Right atrium auricular region (tissue), 2 donors: ENCODE data around the gene RINL. TPM values are rescaled to one million over a fixed set of nuclear protein-coding genes. Genes with fewer than 3 reads are reported as not detected.

ENCODE experiments used
- DNase-seq: peaks from one replicate; pipeline ENCODE4 v3.0.0-alpha.2; 2019; ENCODE audit warnings: low spot score
- H3K27ac ChIP-seq, 2 donors: fragments of 200-600 bp; sonication (generic); 1 replicate in 1 of 2; 2 replicates in 1 of 2; pipeline ENCODE4 v1.5.1; 2016 to 2019
- H3K27me3 ChIP-seq, 2 donors: fragments of 200-600 bp; sonication (generic); one replicate each; pipeline versions ENCODE4 v1.5.1 to v1.6.0; 2017 to 2019
- H3K36me3 ChIP-seq: fragments of 200-600 bp; sonication (generic); one replicate; pipeline ENCODE4 v1.5.1; 2016
- H3K4me1 ChIP-seq, 2 donors: fragments of 200-600 bp; sonication (generic); one replicate each; pipeline versions ENCODE4 v1.5.1 to v1.6.0; 2017 to 2019
- H3K4me3 ChIP-seq, 2 donors: fragments of 200-600 bp; sonication (generic); 1 replicate in 1 of 2; 2 replicates in 1 of 2; pipeline ENCODE4 v1.5.1; 2017 to 2019; ENCODE audit warnings: mild to moderate bottlenecking in 1 of 2, moderate library complexity in 1 of 2
- H3K9me3 ChIP-seq, 2 donors: fragments of 200-600 bp; sonication (generic); one replicate each; pipeline ENCODE4 v1.5.1; 2019
- CTCF ChIP-seq, 2 donors: fragments of 200-600 bp; sonication (generic); IDR thresholded peaks; one replicate each; pipeline ENCODE4 v1.5.1; 2019; ENCODE audit warnings: antibody characterized with exemption in 2 of 2
- total RNA-seq, 2 donors: library from RNA; depleted of rRNA; stranded (reverse); fragments of >200 nt; gene quantifications; one replicate each; pipeline ENCODE4 v1.1.0, GENCODE V29; 2016

The RINL gene
- total RNA-seq, 2 donors from 2014 or later = 3.3 to 5.5 TPM

GRCh38 chr19:38894968-38895367 is 16.9 kb upstream of the RINL start:
- peaks cover 0 to 50% of the 10 kb centered on the region in 2 donors for H3K4me1 ChIP-seq
- H3K4me3 ChIP-seq = no peak overlapping the region
- H3K27me3 ChIP-seq = no peaks in the 10 kb centered on the region
- no peak for DNase-seq
- H3K9me3 ChIP-seq = no peaks in the 10 kb centered on the region
- H3K36me3 ChIP-seq = peaks cover 16% of the 10 kb centered on the region
- H3K27ac ChIP-seq = peak overlapping the region in 1 of 2 donors; percentile 66
- no peak for TF ChIP-seq CTCF (IDR thresholded peaks at IDR 0.05)

- H3K27me3 ChIP-seq = no peaks in the 10 kb centered on the region
- H3K4me3 ChIP-seq = no peak overlapping the region
- peak overlapping the region in 1 of 2 donors; percentile 66 for H3K27ac ChIP-seq
- H3K36me3 ChIP-seq = peaks cover 32% of the 10 kb centered on the region
- H3K4me1 ChIP-seq = peaks cover 0 to 42% of the 10 kb centered on the region in 2 donors
- no peaks in the 10 kb centered on the region for H3K9me3 ChIP-seq
- DNase-seq = no peak
- no peak for TF ChIP-seq CTCF (IDR thresholded peaks at IDR 0.05)
Observed at GRCh38 chr19:38893341-38893771, 15.3 kb upstream of the RINL start.

GRCh38 chr19:38892841-38893240 is 14.8 kb upstream of the RINL start:
- TF ChIP-seq CTCF (IDR thresholded peaks at IDR 0.05) = no peak
- H3K27me3 ChIP-seq = no peaks in the 10 kb centered on the region
- H3K4me1 ChIP-seq = peaks cover 0 to 37% of the 10 kb centered on the region in 2 donors
- no peak for DNase-seq
- peaks cover 36% of the 10 kb centered on the region for H3K36me3 ChIP-seq
- H3K9me3 ChIP-seq = no peaks in the 10 kb centered on the region
- H3K4me3 ChIP-seq = no peak overlapping the region
- H3K27ac ChIP-seq = peak overlapping the region in 1 of 2 donors; percentile 66

- Histone ChIP-seq H3K27me3 (no peaks in the 10 kb centered on the region), H3K27ac (peak overlapping the region in 1 of 2 donors; percentile 54), H3K9me3 (no peaks in the 10 kb centered on the region), H3K4me3 (no peak overlapping the region), H3K4me1 (peaks cover 0 to 29% of the 10 kb centered on the region in 2 donors), H3K36me3 (peaks cover 36% of the 10 kb centered on the region)
- DNase-seq = no peak
- no peak for TF ChIP-seq CTCF (IDR thresholded peaks at IDR 0.05)
Observed at GRCh38 chr19:38891771-38892170, 13.7 kb upstream of the RINL start.

GRCh38 chr19:38890686-38891085 is 12.6 kb upstream of the RINL start:
- H3K4me1 ChIP-seq = peaks cover 0 to 32% of the 10 kb centered on the region in 2 donors
- no peaks in the 10 kb centered on the region for H3K27me3 ChIP-seq
- H3K9me3 ChIP-seq = no peaks in the 10 kb centered on the region
- no peak for DNase-seq
- no peak overlapping the region for H3K4me3 ChIP-seq
- TF ChIP-seq CTCF (IDR thresholded peaks at IDR 0.05) = no peak
- H3K36me3 ChIP-seq = peaks cover 36% of the 10 kb centered on the region
- H3K27ac ChIP-seq = peak overlapping the region; percentile 54 to 69

DNA sequence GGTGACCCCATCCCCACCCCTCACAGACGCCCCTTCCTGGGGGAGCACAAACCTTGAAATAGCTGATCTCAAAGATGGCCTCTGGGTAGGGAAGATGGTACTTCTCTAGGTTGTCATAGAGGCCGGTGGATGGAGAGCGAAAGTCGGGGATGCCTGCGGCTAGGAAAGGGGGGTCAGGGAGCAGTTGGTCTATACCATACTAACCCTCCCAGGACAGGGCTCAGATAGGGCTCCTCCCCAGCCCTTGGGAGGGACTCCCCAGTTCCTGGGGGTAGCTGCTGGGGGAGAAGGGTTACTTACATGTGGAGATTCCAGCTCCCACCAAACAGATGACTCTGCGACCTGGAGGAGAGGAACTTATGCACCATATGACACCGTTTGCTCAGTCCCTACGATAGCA is 11.7 kb upstream of the RINL start:
- peaks cover 36% of the 10 kb centered on the region for H3K36me3 ChIP-seq
- H3K4me1 ChIP-seq = peaks cover 0 to 28% of the 10 kb centered on the region in 2 donors
- peak overlapping the region; percentile 54 to 69 for H3K27ac ChIP-seq
- no peak for TF ChIP-seq CTCF (IDR thresholded peaks at IDR 0.05)
- no peaks in the 10 kb centered on the region for H3K27me3 ChIP-seq
- H3K9me3 ChIP-seq = no peaks in the 10 kb centered on the region
- no peak for DNase-seq
- H3K4me3 ChIP-seq = no peak overlapping the region
